CD4-positive, CD25-positive, alpha-beta regulatory T cell (primary cell): ENCODE measurements around the gene POFUT1. TPM values are rescaled to one million over a fixed set of nuclear protein-coding genes. Genes with fewer than 3 reads are reported as not detected.

ENCODE experiments used
- ATAC-seq, 2 donors: fragments of 150-1000 bp; cut with Tn5 transposase; one replicate each; pipeline ENCODE4 v1.10.0; 2021; ENCODE audit warnings: low read depth in 2 of 2, moderate number of reproducible peaks in 2 of 2, moderate library complexity in 1 of 2
- DNase-seq, 3 donors: peaks; one replicate each; pipeline versions ENCODE4 v3.0.0 to v3.0.0-alpha.2; 2012 to 2022; ENCODE audit warnings: mixed read lengths in 1 of 3
- H3K27ac ChIP-seq: one replicate; pipeline ENCODE4 v1.7.0; 2013; ENCODE audit warnings: mild to moderate bottlenecking, low read length; ENCODE audit not compliant: insufficient read depth, poor library complexity, severe bottlenecking
- H3K27me3 ChIP-seq: one replicate; pipeline ENCODE4 v1.7.0; 2013; ENCODE audit warnings: low read length; ENCODE audit not compliant: control insufficient read depth, insufficient read depth
- H3K36me3 ChIP-seq: one replicate; pipeline ENCODE4 v1.7.0; 2013; ENCODE audit warnings: mild to moderate bottlenecking, low read length, moderate library complexity; ENCODE audit not compliant: control insufficient read depth, insufficient read depth
- H3K4me1 ChIP-seq: 2 replicates; pipeline ENCODE4 v1.7.0; 2013; ENCODE audit warnings: mild to moderate bottlenecking, low read length; ENCODE audit not compliant: insufficient read depth, control insufficient read depth, poor library complexity, severe bottlenecking
- H3K4me3 ChIP-seq: one replicate; pipeline ENCODE4 v1.7.0; 2013; ENCODE audit warnings: low read depth, mild to moderate bottlenecking, low read length, moderate library complexity
- H3K9me3 ChIP-seq, 2 experiments: 1 replicate in 1 of 2; 2 replicates in 1 of 2; pipeline ENCODE4 v1.7.0; 2013; ENCODE audit warnings: low read length in 2 of 2, mild to moderate bottlenecking in 1 of 2, moderate library complexity in 1 of 2; ENCODE audit not compliant: control insufficient read depth in 2 of 2
- H3K27ac Mint-ChIP-seq, 3 donors: one replicate each; pipeline ENCODE4 v1.8.0; 2020 to 2022; ENCODE audit warnings: mild to moderate bottlenecking in 3 of 3, mixed read lengths in 3 of 3, moderate library complexity in 2 of 3
- H3K27me3 Mint-ChIP-seq: one replicate; pipeline ENCODE4 v1.8.0; 2022; ENCODE audit warnings: mild to moderate bottlenecking, mixed read lengths
- H3K36me3 Mint-ChIP-seq: one replicate; pipeline ENCODE4 v1.8.0; 2020; ENCODE audit warnings: mixed read lengths
- H3K4me1 Mint-ChIP-seq, 4 donors: one replicate each; pipeline ENCODE4 v1.8.0; 2020 to 2022; ENCODE audit warnings: mixed read lengths in 4 of 4, mild to moderate bottlenecking in 1 of 4
- H3K4me3 Mint-ChIP-seq, 4 donors: one replicate each; pipeline ENCODE4 v1.8.0; 2020 to 2022; ENCODE audit warnings: mild to moderate bottlenecking in 4 of 4, mixed read lengths in 4 of 4, moderate library complexity in 3 of 4
- H3K9me3 Mint-ChIP-seq, 7 donors: one replicate each; pipeline ENCODE4 v1.8.0; 2020 to 2022; ENCODE audit warnings: mixed read lengths in 7 of 7, mild to moderate bottlenecking in 3 of 7, moderate library complexity in 2 of 7
- polyA plus RNA-seq, 4 donors: library from polyadenylated mRNA; unstranded; fragments of 300-500 nt; fragmentation: Illumina TruSeq; gene quantifications; one replicate each; pipeline ENCODE4 v1.2.3, GENCODE V29; 2021
- total RNA-seq: library from RNA; stranded (reverse); gene quantifications from one replicate; pipeline ENCODE4 v1.2.3, GENCODE V29; 2022

Gene POFUT1
- total and polyA plus RNA-seq, 5 donors from 2014 or later: 10.0 to 14.3 (median 13.8) TPM

DNA sequence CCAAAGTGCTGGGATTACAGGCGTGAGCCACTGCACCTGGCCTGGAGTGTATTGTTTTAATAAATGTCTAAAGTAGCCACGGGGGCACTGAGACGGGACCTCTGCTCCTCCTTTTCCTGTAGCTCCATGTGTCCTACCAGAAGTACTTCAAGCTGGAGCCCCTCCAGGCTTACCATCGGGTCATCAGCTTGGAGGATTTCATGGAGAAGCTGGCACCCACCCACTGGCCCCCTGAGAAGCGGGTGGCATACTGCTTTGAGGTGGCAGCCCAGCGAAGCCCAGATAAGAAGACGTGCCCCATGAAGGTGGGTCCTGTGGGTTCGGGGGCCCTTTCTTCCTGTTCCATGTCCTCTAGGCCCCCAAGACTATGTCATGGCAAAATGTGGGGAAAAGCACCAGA is 7.5 kb downstream of the POFUT1 start:
- H3K4me1 Mint-ChIP-seq: peaks cover 15 to 28% (median 20%) of the 10 kb centered on the region in 4 donors
- peaks cover 4% of the 10 kb centered on the region for H3K27me3 Mint-ChIP-seq
- no peak for ATAC-seq
- DNase-seq: no peak
- peaks cover 60% of the 10 kb centered on the region for H3K36me3 Mint-ChIP-seq
- Histone ChIP-seq H3K4me1 (no peaks in the 10 kb centered on the region), H3K9me3 (no peaks in the 10 kb centered on the region), H3K27me3 (no peaks in the 10 kb centered on the region), H3K27ac (no peak overlapping the region), H3K36me3 (peaks cover 65% of the 10 kb centered on the region), H3K4me3 (no peak overlapping the region)
- no peaks in the 10 kb centered on the region for H3K9me3 Mint-ChIP-seq
- no peak overlapping the region for H3K4me3 Mint-ChIP-seq
- H3K27ac Mint-ChIP-seq: no peak overlapping the region

DNA sequence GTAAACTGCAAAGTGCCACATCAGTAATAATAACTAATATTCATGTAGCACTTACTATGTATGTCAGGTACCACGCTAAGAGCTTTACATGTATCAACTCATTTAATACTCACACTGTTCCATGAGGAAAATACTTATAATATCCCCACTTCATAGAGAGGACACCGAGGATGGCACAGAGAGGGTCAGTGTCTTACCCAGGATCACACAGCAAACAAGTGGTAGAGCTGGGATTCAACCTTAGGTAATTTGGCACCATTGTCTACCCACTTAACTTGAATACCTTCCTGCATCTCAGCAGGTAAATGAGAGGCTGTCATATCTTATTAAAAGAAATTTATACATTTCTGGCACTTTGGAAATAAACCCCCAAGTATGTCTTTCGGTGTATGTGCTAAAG is 8.0 kb downstream of the POFUT1 start:
- peaks cover 11 to 22% (median 16%) of the 10 kb centered on the region in 4 donors for H3K4me1 Mint-ChIP-seq
- Histone ChIP-seq H3K36me3 (peaks cover 65% of the 10 kb centered on the region), H3K9me3 (no peaks in the 10 kb centered on the region), H3K4me3 (no peak overlapping the region), H3K27ac (no peak overlapping the region), H3K4me1 (no peaks in the 10 kb centered on the region), H3K27me3 (no peaks in the 10 kb centered on the region)
- H3K9me3 Mint-ChIP-seq: no peaks in the 10 kb centered on the region
- H3K27ac Mint-ChIP-seq: no peak overlapping the region
- ATAC-seq (no peak), DNase-seq (no peak)
- H3K27me3 Mint-ChIP-seq: peaks cover 4% of the 10 kb centered on the region
- peaks cover 58% of the 10 kb centered on the region for H3K36me3 Mint-ChIP-seq
- H3K4me3 Mint-ChIP-seq: no peak overlapping the region

DNA sequence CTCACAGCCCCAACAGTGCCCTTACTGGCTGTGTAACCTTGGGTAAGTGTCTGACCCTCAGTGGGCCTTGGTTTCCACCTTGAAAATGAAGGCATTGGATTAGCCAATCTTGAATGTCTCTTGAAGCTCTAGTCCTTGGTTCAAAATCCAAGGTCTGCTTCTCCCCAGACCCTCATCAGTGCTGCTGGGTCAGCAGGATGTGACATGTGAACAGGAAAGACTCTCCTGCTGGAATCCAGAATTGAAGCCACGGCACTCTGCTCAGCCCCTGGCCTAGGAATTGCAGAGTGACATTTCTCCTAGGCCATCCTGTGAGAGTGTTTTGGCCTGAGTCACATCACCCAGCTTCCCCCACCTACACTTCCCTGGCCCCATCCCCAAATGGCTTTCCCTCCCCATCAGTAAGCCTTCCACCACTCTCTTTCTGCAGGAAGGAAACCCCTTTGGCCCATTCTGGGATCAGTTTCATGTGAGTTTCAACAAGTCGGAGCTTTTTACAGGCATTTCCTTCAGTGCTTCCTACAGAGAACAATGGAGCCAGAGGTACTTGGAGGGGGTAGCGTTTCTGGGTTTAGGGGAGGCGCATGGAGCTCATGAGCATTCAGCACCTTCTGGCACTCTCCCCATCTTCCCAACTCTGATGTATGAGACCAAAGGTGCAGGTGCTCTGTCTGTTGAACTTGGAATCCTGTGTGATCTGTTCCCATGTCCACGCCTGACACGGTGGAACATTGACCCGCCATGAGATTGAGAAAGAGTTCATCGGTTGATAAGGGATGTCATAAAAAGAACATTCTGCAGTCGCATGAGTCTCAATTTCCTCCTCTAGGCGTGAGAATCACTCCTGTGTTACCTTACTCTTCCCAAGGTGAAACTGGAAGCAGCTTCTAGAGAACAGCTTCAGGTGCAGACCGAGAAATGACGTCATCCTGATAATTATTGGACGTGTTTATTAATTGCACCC is 8.8 kb downstream of the POFUT1 start:
- Histone ChIP-seq H3K4me3 (no peak overlapping the region), H3K27ac (no peak overlapping the region), H3K9me3 (no peaks in the 10 kb centered on the region), H3K27me3 (no peaks in the 10 kb centered on the region), H3K36me3 (peaks cover 69% of the 10 kb centered on the region), H3K4me1 (no peaks in the 10 kb centered on the region)
- Mint-ChIP-seq H3K27ac (no peak overlapping the region), H3K9me3 (no peaks in the 10 kb centered on the region), H3K4me1 (peaks cover 8 to 17% (median 11%) of the 10 kb centered on the region in 4 donors), H3K27me3 (peaks cover 4% of the 10 kb centered on the region), H3K4me3 (no peak overlapping the region), H3K36me3 (peaks cover 61% of the 10 kb centered on the region)
- ATAC-seq: no peak
- no peak for DNase-seq

DNA sequence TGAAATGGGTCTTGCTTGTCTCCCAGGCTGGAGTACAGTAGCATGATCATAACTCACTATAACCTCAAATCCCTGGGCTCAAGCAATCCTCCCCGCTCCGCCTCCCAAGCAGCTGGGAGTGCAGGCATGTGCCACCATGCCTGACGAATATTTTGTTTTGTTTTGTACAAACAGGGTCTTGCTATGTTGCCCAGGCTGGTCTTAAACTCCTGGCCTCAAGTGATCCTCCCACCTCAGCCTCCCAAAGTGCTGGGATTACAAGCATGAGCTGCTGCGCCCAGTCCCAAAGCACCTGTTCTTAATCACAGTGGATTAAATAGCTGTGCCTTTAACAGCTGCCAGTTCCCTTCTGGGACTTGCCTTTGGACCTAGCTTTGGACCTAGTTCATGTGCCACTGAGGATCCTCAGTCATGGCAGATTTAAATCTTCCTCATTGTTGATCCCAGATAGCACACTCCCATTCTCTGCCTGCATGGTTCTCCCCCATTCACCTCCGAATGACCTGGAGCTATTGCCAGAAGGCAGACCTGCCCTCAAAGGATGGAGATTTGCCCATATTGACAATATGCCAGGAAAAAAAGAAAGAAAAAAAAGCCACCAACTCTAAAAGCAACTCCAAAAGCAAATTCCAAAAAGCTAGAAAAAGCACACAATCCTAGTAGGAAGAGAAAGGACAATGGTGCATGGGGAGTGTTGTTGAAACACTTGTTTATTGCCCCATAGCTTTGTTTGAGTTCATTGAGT is 10.6 kb downstream of the POFUT1 start:
- H3K9me3 ChIP-seq: no peaks in the 10 kb centered on the region
- no peaks in the 10 kb centered on the region for H3K27me3 ChIP-seq
- no peak overlapping the region for H3K27ac ChIP-seq
- Mint-ChIP-seq H3K36me3 (peaks cover 58% of the 10 kb centered on the region), H3K4me3 (no peak overlapping the region), H3K9me3 (no peaks in the 10 kb centered on the region), H3K27me3 (peaks cover 4% of the 10 kb centered on the region), H3K4me1 (peaks cover 5 to 8% (median 7%) of the 10 kb centered on the region in 4 donors), H3K27ac (no peak overlapping the region)
- no peak for DNase-seq
- no peak overlapping the region for H3K4me3 ChIP-seq
- H3K36me3 ChIP-seq: peaks cover 70% of the 10 kb centered on the region
- no peak for ATAC-seq
- H3K4me1 ChIP-seq: no peaks in the 10 kb centered on the region

DNA sequence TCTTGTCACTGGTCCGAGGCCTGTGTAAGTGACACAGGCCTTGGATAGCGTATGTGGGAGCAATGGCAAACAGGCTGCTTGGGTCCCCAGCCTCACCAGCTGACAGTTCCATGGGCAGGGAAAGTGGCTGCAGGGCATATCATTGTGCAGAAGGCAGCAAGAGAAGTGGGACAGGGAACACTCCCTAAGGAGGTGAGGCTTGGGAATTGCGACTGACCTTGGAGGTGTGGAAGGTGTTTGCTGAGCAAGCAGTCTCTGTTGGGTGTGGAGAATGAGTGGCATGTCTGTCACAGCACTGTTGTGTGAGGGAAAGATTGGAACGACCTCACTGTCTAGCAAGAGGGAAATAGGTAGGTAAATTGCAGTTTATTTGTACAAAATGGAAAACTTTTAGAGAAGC is 16.8 kb downstream of the POFUT1 start:
- Mint-ChIP-seq H3K4me1 (peaks cover 0 to 12% (median 6%) of the 10 kb centered on the region in 4 donors), H3K36me3 (peaks cover 27% of the 10 kb centered on the region), H3K4me3 (no peak overlapping the region), H3K9me3 (no peaks in the 10 kb centered on the region), H3K27me3 (no peaks in the 10 kb centered on the region), H3K27ac (peak overlapping the region in 2 of 3 donors; percentile 24 to 26)
- no peaks in the 10 kb centered on the region for H3K27me3 ChIP-seq
- H3K4me3 ChIP-seq: no peak overlapping the region
- H3K4me1 ChIP-seq: no peaks in the 10 kb centered on the region
- peaks cover 55% of the 10 kb centered on the region for H3K36me3 ChIP-seq
- no peak overlapping the region for H3K27ac ChIP-seq
- no peak for ATAC-seq
- DNase-seq: no peak
- H3K9me3 ChIP-seq: no peaks in the 10 kb centered on the region

DNA sequence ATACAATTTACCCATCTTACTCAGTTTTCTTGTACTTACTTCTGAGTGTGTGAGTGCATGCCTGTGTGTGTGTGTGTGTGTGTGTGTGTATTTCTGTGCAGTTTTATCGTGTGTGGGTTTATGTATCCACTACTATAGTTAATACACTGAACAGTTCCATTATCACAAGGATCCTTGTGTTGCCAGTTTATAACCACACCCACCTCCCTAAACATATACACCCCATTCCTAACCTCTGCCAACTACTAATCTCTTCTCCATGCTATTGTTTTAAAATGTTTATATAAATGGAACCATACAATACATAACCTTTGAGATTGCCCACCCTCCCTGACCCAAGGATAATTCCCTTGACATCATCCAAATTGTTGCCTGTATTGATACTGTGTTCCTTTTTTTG is 18.7 kb downstream of the POFUT1 start:
- peaks cover 24% of the 10 kb centered on the region for H3K36me3 Mint-ChIP-seq
- H3K4me3 ChIP-seq: no peak overlapping the region
- no peaks in the 10 kb centered on the region for H3K9me3 ChIP-seq
- no peaks in the 10 kb centered on the region for H3K9me3 Mint-ChIP-seq
- no peak overlapping the region for H3K27ac ChIP-seq
- H3K36me3 ChIP-seq: peaks cover 45% of the 10 kb centered on the region
- ATAC-seq (no peak), DNase-seq (no peak)
- H3K4me1 Mint-ChIP-seq: peaks cover 6 to 16% (median 8%) of the 10 kb centered on the region in 4 donors
- H3K27ac Mint-ChIP-seq: peak overlapping the region in 2 of 3 donors; percentile 16 to 60
- no peak overlapping the region for H3K4me3 Mint-ChIP-seq
- no peaks in the 10 kb centered on the region for H3K27me3 ChIP-seq
- peaks cover under 1% of the 10 kb centered on the region for H3K4me1 ChIP-seq
- no peaks in the 10 kb centered on the region for H3K27me3 Mint-ChIP-seq

DNA sequence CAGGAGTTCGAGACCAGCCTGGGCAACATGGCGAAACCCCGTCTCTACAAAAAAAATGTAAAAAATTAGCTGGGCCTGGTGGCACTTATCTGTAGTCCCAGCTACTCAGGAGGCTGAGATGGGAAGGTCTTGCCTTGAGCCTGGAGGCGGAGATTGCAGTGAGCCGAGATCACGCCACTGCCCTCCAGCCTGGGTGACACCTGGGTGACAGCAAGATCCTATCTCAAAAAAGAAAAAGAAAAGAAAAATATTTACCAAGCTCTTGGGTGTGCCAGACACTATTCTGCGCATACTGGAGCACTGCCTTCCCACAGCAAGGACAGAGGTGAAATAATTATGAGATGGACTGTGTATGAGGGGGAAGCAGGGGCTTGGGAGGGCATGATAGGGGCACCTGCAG is 19.6 kb downstream of the POFUT1 start:
- H3K27me3 ChIP-seq: no peaks in the 10 kb centered on the region
- no peak overlapping the region for H3K27ac ChIP-seq
- H3K27me3 Mint-ChIP-seq: no peaks in the 10 kb centered on the region
- H3K4me3 Mint-ChIP-seq: no peak overlapping the region
- ATAC-seq (no peak), DNase-seq (no peak)
- H3K9me3 Mint-ChIP-seq: no peaks in the 10 kb centered on the region
- H3K4me1 Mint-ChIP-seq: peaks cover 14 to 26% (median 16%) of the 10 kb centered on the region in 4 donors
- peak overlapping the region in 1 of 3 donors; percentile 60 for H3K27ac Mint-ChIP-seq
- no peaks in the 10 kb centered on the region for H3K9me3 ChIP-seq
- peaks cover 10% of the 10 kb centered on the region for H3K4me1 ChIP-seq
- peaks cover 29% of the 10 kb centered on the region for H3K36me3 Mint-ChIP-seq
- peaks cover 43% of the 10 kb centered on the region for H3K36me3 ChIP-seq
- H3K4me3 ChIP-seq: no peak overlapping the region
